PC-3 (cell line): ENCODE results near the gene C1QTNF6.

Experiments used
- CTCF ChIP-seq: fragments of 300-600 bp; sonication (generic); conservative IDR thresholded peaks from 2 replicates; pipeline ENCODE4 v1.5.1; 2017; ENCODE audit warnings: antibody characterized with exemption, low read depth, mild to moderate bottlenecking, low read length
- EZH2phosphoT487 ChIP-seq: fragments of 300-600 bp; sonication (generic); IDR thresholded peaks from 2 replicates; pipeline ENCODE4 v1.6.1; 2018; ENCODE audit warnings: mild to moderate bottlenecking, antibody characterized with exemption, low read length, borderline replicate concordance

- TF ChIP-seq EZH2phosphoT487: no peak
- no peak for TF ChIP-seq CTCF
Observed at GRCh38 chr22:37148031-37148651, 39.9 kb downstream of the C1QTNF6 start.
